Brain microvascular endothelial cell (primary cell): Measurements from ENCODE around the gene PTBP1.
"Not testable (repeated sequence)": the region's sequence is repeated elsewhere in the genome, so short reads cannot be mapped to it uniquely, and the experiment has no call there.

Source experiments
- DNase-seq: peaks from one replicate; pipeline ENCODE4 v3.0.0-alpha.2; 2020
- H3K27ac ChIP-seq: fragments of 250-450 bp; sonication (Bioruptor Pico); 2 replicates; pipeline ENCODE4 v1.5.1; 2020; ENCODE audit warnings: mild to moderate bottlenecking, moderate library complexity
- H3K27me3 ChIP-seq: fragments of 250-450 bp; sonication (Bioruptor Pico); replicated peaks from 2 replicates; pipeline ENCODE4 v1.5.1; 2020; ENCODE audit warnings: mild to moderate bottlenecking
- H3K36me3 ChIP-seq: fragments of 250-450 bp; sonication (Bioruptor Pico); replicated peaks from 2 replicates; pipeline ENCODE4 v1.5.1; 2020; ENCODE audit warnings: mild to moderate bottlenecking
- H3K4me3 ChIP-seq: 2 replicates; pipeline ENCODE4 v1.5.1; 2011; ENCODE audit warnings: low read depth, mild to moderate bottlenecking, control low read depth, low read length, moderate library complexity
- CTCF ChIP-seq: IDR thresholded peaks from 2 replicates; pipeline ENCODE4 v1.5.1; 2011; ENCODE audit warnings: low read depth, mild to moderate bottlenecking, moderate library complexity, low read length, control low read depth, inconsistent platforms; ENCODE audit errors: missing control alignments
- in situ Hi-C: cut with HindIII; loops from 2 replicates; pipeline ENCODE4 v1.10.0; 2017; ENCODE audit warnings: low sequenced_read_pairs, low pct_ligation_motif_present

PTBP1 gene

GRCh38 chr19:843180-843835, 46.1 kb downstream of the PTBP1 start:
- H3K4me3 ChIP-seq: no peak overlapping the region
- H3K27me3 ChIP-seq: peaks cover 37% of the 10 kb centered on the region
- in situ Hi-C loops: no loop called here
- H3K27ac ChIP-seq: no peak overlapping the region
- no peaks in the 10 kb centered on the region for H3K36me3 ChIP-seq
- no peak for DNase-seq
- TF ChIP-seq CTCF: peak; percentile 33

- Histone ChIP-seq H3K36me3 (no peaks in the 10 kb centered on the region), H3K27ac (no peak overlapping the region), H3K4me3 (no peak overlapping the region), H3K27me3 (peaks cover 38% of the 10 kb centered on the region)
- in situ Hi-C loops: no loop called here
- TF ChIP-seq CTCF: no peak
- no peak for DNase-seq
Observed at GRCh38 chr19:843836-844545, 46.7 kb downstream of the PTBP1 start.

DNA sequence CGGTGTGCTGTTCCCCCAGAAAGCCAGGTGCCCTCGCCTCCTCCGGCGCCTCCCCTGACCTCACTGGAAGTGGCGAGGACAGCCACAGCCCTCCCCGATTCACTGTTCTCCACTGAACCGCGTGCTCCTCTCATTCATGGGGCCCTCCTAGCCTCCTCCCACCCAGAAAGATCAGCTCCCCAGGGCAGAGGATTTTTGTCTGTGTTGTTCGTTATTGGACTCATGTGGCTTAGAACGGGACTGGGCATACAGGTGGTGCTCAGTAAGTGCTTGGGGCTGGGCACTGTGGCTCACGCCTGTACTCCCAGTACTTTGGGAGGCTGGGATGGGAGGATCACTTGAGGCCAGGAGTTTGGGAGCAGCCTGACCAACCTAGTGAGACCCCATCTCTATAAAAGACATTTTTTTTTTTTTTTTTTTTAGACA, 47.3 kb downstream of the PTBP1 start:
- no peak for DNase-seq
- peaks cover 38% of the 10 kb centered on the region for H3K27me3 ChIP-seq
- TF ChIP-seq CTCF: no peak
- no peak overlapping the region for H3K27ac ChIP-seq
- H3K36me3 ChIP-seq: no peaks in the 10 kb centered on the region
- in situ Hi-C loops: no loop called here
- no peak overlapping the region for H3K4me3 ChIP-seq

DNA sequence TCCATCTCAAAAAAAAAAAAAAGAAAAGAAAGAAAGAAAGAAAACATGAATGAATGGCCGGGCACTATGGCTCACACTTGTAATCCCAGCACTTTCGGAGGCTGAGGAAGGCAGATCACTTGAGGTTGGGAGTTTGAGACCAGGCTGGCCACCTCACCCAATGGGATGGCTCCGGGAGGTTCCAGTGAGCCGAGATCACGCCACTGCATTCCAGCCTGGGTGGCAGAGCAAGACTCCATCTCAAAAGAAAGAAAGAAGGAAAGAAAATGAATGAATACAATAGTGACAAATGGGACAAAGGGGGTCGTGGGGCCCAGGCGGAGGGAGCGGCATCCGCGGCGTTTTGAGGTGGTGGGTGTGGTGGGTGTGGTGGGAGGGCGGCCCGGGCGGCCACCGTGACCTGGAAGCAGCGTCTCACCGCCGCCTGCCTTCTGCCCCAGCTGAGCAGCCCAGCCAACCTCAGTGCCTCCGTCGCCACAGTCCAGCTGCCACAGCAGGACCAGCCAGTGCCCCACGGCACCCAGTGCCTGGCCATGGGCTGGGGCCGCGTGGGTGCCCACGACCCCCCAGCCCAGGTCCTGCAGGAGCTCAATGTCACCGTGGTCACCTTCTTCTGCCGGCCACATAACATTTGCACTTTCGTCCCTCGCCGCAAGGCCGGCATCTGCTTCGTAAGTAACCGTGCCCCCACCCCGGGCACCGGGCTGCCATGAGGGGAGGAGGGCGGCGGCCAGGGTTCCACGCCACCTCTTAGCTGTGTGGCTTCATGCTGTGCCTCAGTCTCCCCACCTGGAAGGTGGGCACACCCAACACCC, 48.7 kb downstream of the PTBP1 start:
- in situ Hi-C loops: no loop called here
- Histone ChIP-seq H3K36me3 (no peaks in the 10 kb centered on the region), H3K27ac (no peak overlapping the region), H3K4me3 (no peak overlapping the region), H3K27me3 (peaks cover 38% of the 10 kb centered on the region)
- TF ChIP-seq CTCF: no peak
- DNase-seq: no peak

GRCh38 chr19:848386-848921, 51.2 kb downstream of the PTBP1 start:
- peaks cover 29% of the 10 kb centered on the region for H3K27me3 ChIP-seq
- in situ Hi-C loops: no loop called here

GRCh38 chr19:849195-849594, 51.9 kb downstream of the PTBP1 start:
- H3K4me3 ChIP-seq: not testable (repeated sequence)

More at GRCh38 chr19:848386-848921, 51.2 kb downstream of the PTBP1 start:
- DNase-seq: no peak
- Histone ChIP-seq H3K4me3 (no peak overlapping the region), H3K36me3 (no peaks in the 10 kb centered on the region), H3K27ac (no peak overlapping the region)
- no peak for TF ChIP-seq CTCF

More at GRCh38 chr19:849195-849594, 51.9 kb downstream of the PTBP1 start:
- H3K27me3 ChIP-seq: peaks cover 23% of the 10 kb centered on the region
- H3K36me3 ChIP-seq, in situ Hi-C loops, H3K27ac ChIP-seq, DNase-seq: not testable (repeated sequence)
